Motor neuron (in vitro differentiated cells): ENCODE measurements around the gene BNC2. TPM values are rescaled to one million over a fixed set of nuclear protein-coding genes. Genes with fewer than 3 reads are reported as not detected.
"Not testable (repeated sequence)": the region's sequence is repeated elsewhere in the genome, so short reads cannot be mapped to it uniquely, and the experiment has no call there.

Experiments used
- ATAC-seq, 8 experiments: fragments of 200-7000 bp; cut with Tn5 transposase; replicated peaks in 6 of 8; 2 replicates each; pipeline ENCODE4 v1.8.0; 2021; ENCODE audit warnings: mild to moderate bottlenecking in 8 of 8, moderate library complexity in 8 of 8
- H3K27ac ChIP-seq, 2 donors: fragments of 250-450 bp; sonication (Bioruptor Pico); 2 replicates each; pipeline ENCODE4 v1.9.0; 2021; ENCODE audit warnings: antibody characterized with exemption in 2 of 2, mild to moderate bottlenecking in 2 of 2, moderate library complexity in 1 of 2
- H3K4me1 ChIP-seq, 2 donors: fragments of 250-450 bp; sonication (Bioruptor Pico); replicated peaks in 1 of 2; 2 replicates each; pipeline ENCODE4 v1.6.1; 2021; ENCODE audit warnings: antibody characterized with exemption in 2 of 2, mild to moderate bottlenecking in 2 of 2, moderate library complexity in 1 of 2
- H3K4me3 ChIP-seq, 5 donors: fragments of 250-450 bp; sonication (Bioruptor Pico); 2 replicates each; pipeline ENCODE4 v1.9.0; 2021; ENCODE audit warnings: antibody characterized with exemption in 5 of 5, mild to moderate bottlenecking in 5 of 5, moderate library complexity in 4 of 5
- WGBS, 10 experiments: fragments of 450-650 bp; shearing (Covaris generic); methylation state at CpG; one replicate each; pipeline ENCODE4 v1.0.0; 2022; 5-methylcytosine and 5-hydroxymethylcytosine counted together
- in situ Hi-C, 9 experiments: fragments of 400-800 bp; cut with MboI; loops; one replicate each; pipeline ENCODE4 v1.15.0; 2021; ENCODE audit warnings: low sequenced_read_pairs in 9 of 9, low pct_unique_long_range_greater_than_20kb in 2 of 9; ENCODE audit not compliant: unreplicated experiment in 9 of 9
- total RNA-seq, 8 experiments: library from RNA; unstranded; fragments of 300-600 nt; gene quantifications; 2 replicates each; pipeline versions ENCODE4 v1.2.3 to v1.2.4, GENCODE V29; 2022

Gene BNC2
- total RNA-seq, 8 experiments from 2014 or later = 0.54 to 42.8 (median 4.3) TPM

- peak overlapping the region in 1 of 2 donors; percentile 21 for H3K27ac ChIP-seq
- no peak for ATAC-seq
- WGBS, 10 experiments = 40 to 100% (median 69%) methylated on average over 1 to 3 of the region's 3 CpGs
- in situ Hi-C loops = no loop called here
- H3K4me1 ChIP-seq = peaks cover 0 to 14% of the 10 kb centered on the region in 2 donors
- H3K4me3 ChIP-seq = no peak overlapping the region
Observed at GRCh38 chr9:16884373-16884772, 13.9 kb upstream of the BNC2 start.

- Histone ChIP-seq H3K4me3 (no peak overlapping the region), H3K27ac (no peak overlapping the region), H3K4me1 (peaks cover 0 to 14% of the 10 kb centered on the region in 2 donors)
- no peak for ATAC-seq
- WGBS, 10 experiments = 40 to 99% (median 82%) methylated on average over 1 to 6 of the region's 6 CpGs
- in situ Hi-C loops = no loop called here
Observed at GRCh38 chr9:16883586-16883985, 13.1 kb upstream of the BNC2 start.

DNA sequence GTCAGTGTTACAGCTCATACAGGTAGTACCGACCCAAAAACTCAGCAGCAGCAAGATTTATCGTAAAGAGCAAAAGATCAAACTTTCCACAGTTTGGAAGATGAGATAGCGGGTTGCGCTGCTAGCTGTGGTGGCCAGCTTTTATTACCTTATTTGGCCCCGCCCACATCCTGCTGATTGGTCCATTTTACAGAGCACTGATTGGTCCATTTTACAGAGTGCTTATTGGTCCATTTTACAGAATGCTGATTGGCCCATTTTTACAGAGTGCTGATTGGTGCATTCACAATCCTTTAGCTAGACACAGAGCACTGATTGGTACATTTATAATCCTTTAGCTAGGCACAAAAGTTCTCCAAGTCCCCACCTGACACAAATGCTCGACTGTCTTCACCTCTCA is 12.0 kb upstream of the BNC2 start:
- H3K4me3 ChIP-seq, ATAC-seq, H3K27ac ChIP-seq, in situ Hi-C loops: not testable (repeated sequence)
- 60 to 100% (median 94%) methylated on average over 1 to 6 of the region's 6 CpGs; no CpG with 5 or more reads in 3 of the 10 experiments for WGBS, 10 experiments
- peaks cover 0 to 14% of the 10 kb centered on the region in 2 donors for H3K4me1 ChIP-seq

GRCh38 chr9:16879416-16879815 is 8.9 kb upstream of the BNC2 start:
- Histone ChIP-seq H3K27ac (no peak overlapping the region), H3K4me1 (peaks cover 0 to 2% of the 10 kb centered on the region in 2 donors), H3K4me3 (no peak overlapping the region)
- WGBS, 10 experiments = 8 to 93% (median 86%) methylated on average over 1 to 2 of the region's 2 CpGs; no CpG with 5 or more reads in 1 of the 10 experiments
- in situ Hi-C loops = no loop called here
- ATAC-seq = peak in 3 of 8 experiments; percentile 65 to 87 (median 71)

GRCh38 chr9:16877256-16877655 is 6.8 kb upstream of the BNC2 start:
- no peak for ATAC-seq
- 80 to 100% (median 94%) methylated on average over 1 to 14 of the region's 19 CpGs; no CpG with 5 or more reads in 5 of the 10 experiments for WGBS, 10 experiments
- in situ Hi-C loops = no loop called here
- no peak overlapping the region for H3K4me3 ChIP-seq
- H3K4me1 ChIP-seq = no peaks in the 10 kb centered on the region
- no peak overlapping the region for H3K27ac ChIP-seq

- H3K4me3 ChIP-seq = no peak overlapping the region
- WGBS, 10 experiments = 54 to 93% (median 71%) methylated on average over 1 to 6 of the region's 6 CpGs
- no peak overlapping the region for H3K27ac ChIP-seq
- in situ Hi-C loops = no loop called here
- no peak for ATAC-seq
- H3K4me1 ChIP-seq = peaks cover 0 to 6% of the 10 kb centered on the region in 2 donors
Observed at GRCh38 chr9:16873126-16873802, 2.8 kb upstream of the BNC2 start.

DNA sequence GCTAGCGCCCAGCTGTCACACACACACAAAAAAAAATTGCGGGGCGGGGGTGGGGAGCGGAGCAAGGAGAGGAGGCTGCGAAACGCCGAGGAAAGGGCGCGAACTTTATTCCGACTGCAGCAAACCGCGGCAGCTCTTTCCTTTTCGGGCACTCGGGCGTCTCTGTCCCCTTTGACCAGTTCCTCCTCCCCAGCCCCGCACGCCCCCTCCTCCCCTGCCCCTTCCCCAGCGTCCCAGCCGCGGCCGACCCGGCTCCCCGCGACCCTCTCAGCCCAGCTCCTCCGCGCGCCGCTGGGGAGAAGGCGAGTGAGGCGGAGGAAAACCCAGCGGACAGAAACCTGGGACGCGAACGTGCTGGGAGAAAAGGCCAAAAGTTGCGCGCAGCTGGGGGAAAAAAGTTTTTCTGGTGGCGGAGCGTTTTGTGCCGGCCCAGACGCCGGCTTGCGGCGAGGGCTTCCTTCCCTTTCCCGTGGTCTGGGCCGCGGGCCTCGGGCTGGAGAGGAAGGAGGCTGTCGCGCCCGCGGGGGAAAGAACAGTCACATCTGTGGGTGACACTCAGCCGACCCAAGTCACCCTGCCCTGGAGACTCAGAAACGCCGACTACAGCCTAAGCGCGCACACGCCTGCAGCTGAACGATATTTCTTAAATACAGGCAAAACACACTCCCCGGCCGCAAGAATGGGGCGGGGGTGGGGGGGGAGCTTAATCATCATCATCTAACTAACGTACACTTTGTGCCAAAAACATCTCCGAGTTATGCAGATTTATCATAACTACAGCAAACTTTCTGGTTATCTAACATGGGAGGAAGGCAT is 1.1 kb upstream of the BNC2 start:
- ATAC-seq = peak; percentile 19 to 41 (median 22)
- Histone ChIP-seq H3K4me1 (peaks cover 0 to 6% of the 10 kb centered on the region in 2 donors), H3K4me3 (peak overlapping the region; percentile 42 to 48 (median 46)), H3K27ac (no peak overlapping the region)
- WGBS, 10 experiments = 0 to 30% (median 6%) methylated on average over 1 to 6 of the region's 63 CpGs; no CpG with 5 or more reads in 3 of the 10 experiments
- in situ Hi-C loops = no loop called here

GRCh38 chr9:16869882-16870595 is 431 bp downstream of the BNC2 start:
- WGBS, 10 experiments = 0 to 7% (median 0%) methylated on average over 3 to 19 of the region's 58 CpGs; no CpG with 5 or more reads in 6 of the 10 experiments
- in situ Hi-C loops = no loop called here
- peak overlapping the region; percentile 42 to 48 (median 46) for H3K4me3 ChIP-seq
- no peak overlapping the region for H3K27ac ChIP-seq
- H3K4me1 ChIP-seq = peaks cover 0 to 6% of the 10 kb centered on the region in 2 donors
- peak; percentile 20 to 53 (median 46) for ATAC-seq

- in situ Hi-C loops = no loop called here
- 7 to 87% (median 20%) methylated on average over 3 to 18 of the region's 21 CpGs; no CpG with 5 or more reads in 1 of the 10 experiments for WGBS, 10 experiments
- Histone ChIP-seq H3K27ac (no peak overlapping the region), H3K4me3 (peak overlapping the region; percentile 42 to 48 (median 46)), H3K4me1 (peaks cover 0 to 13% of the 10 kb centered on the region in 2 donors)
- peak in 1 of 8 experiments; percentile 11 for ATAC-seq
Observed at GRCh38 chr9:16869131-16869881, 1.2 kb downstream of the BNC2 start.

- H3K4me1 ChIP-seq = peaks cover 0 to 13% of the 10 kb centered on the region in 2 donors
- no peak for ATAC-seq
- WGBS, 10 experiments = 18 to 100% (median 72%) methylated on average over 1 to 5 of the region's 5 CpGs
- no peak overlapping the region for H3K4me3 ChIP-seq
- no peak overlapping the region for H3K27ac ChIP-seq
- in situ Hi-C loops = no loop called here
Observed at GRCh38 chr9:16868701-16869100, 1.8 kb downstream of the BNC2 start.

DNA sequence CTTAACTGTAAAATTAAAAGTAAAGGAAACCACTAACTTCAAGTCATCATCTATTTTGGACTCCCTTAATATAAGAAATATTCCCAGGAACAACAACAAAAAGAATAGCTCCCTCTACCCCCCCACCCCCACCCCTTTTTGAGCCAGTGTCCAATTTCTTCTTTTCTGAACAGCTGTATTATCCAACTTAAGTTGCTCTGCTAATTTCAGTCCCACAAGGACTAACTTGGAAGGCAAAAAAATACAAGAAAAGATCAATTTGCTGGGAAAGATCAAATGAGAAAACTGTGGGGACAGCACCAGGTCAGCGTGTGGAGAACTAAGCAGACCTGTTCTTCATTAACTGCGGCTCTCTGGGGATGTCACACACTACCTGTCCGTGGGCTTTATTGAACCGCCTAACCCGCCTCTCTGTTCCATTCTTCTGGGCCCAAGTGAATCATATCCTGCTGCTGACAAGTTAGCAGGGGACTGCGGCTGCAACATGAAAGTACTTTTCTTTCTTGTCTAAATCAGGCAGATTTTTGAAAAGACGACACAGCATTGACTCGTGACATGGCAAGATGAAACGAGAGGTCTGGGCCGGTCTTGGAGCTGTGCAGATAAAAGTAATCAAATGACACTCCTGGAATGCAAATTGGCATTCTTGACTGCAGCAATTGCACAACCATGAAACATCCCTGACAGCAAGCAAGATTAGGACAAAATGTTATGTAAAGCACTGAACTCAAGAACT is 2.7 kb downstream of the BNC2 start:
- Histone ChIP-seq H3K27ac (no peak overlapping the region), H3K4me3 (no peak overlapping the region), H3K4me1 (peaks cover 0 to 13% of the 10 kb centered on the region in 2 donors)
- ATAC-seq = peak in 2 of 8 experiments; percentile 7 to 15
- whole genome bisulfite sequencing, 10 experiments = 10 to 71% (median 25%) methylated on average over 1 to 9 of the region's 10 CpGs; no CpG with 5 or more reads in 1 of the 10 experiments
- in situ Hi-C loops = no loop called here

DNA sequence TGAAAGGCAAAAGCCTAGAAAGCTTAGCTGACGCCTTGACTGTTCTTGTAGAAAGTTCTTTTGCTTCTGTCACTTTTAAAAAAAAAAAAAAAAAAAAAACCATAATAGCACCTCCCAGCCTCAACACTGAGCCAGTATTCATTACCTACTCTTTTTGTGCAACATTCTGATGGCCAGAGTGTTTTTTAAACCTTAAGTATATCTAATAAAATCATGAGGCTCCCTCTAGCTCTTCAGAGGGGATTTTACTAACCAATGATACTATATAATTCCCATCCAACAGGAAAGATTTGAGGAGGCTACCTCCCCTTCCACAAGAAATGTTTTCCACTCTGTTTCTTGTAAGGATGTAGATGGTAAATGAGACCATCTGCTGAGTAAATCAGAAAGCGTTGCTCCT is 3.9 kb downstream of the BNC2 start:
- Histone ChIP-seq H3K4me3 (no peak overlapping the region), H3K4me1 (peaks cover 0 to 13% of the 10 kb centered on the region in 2 donors), H3K27ac (no peak overlapping the region)
- in situ Hi-C loops = no loop called here
- ATAC-seq = no peak
- 65 to 100% (median 91%) methylated on average over 1 to 2 of the region's 2 CpGs for WGBS, 10 experiments
